ENCODE data around the gene NSD2. TPM values are rescaled to one million over a fixed set of nuclear protein-coding genes. Genes with fewer than 3 reads are reported as not detected.
"Not testable (repeated sequence)": the region's sequence is repeated elsewhere in the genome, so short reads cannot be mapped to it uniquely, and the experiment has no call there.

The NSD2 gene
- total and polyA plus RNA-seq, 4 donors: 59.0 to 102 (median 84.1) TPM

- H3K36me3 ChIP-seq (ENCODE audit: control insufficient read depth, insufficient read depth, low read length): peaks cover 8% of the 10 kb centered on the region
- peaks cover 9% of the 10 kb centered on the region for H3K9me3 ChIP-seq (ENCODE audit: control insufficient read depth, insufficient read depth, low read length)
- no peak for DNase-seq (ENCODE audit: low read depth in 4 of 6, low spot score in 6 of 6)
- H3K4me1 ChIP-seq (ENCODE audit: control insufficient read depth, insufficient read depth, low read length): no peaks in the 10 kb centered on the region
- H3K27me3 ChIP-seq (ENCODE audit: control insufficient read depth, insufficient read depth, low read length): no peaks in the 10 kb centered on the region
- WGBS (ENCODE audit: insufficient coverage): 87% methylated on average over 4 of the region's 7 CpGs
- H3K4me3 ChIP-seq (ENCODE audit: low read depth, low read length): no peak overlapping the region
- H3K27ac ChIP-seq (ENCODE audit: low read depth, low read length): no peak overlapping the region
Observed at GRCh38 chr4:1998296-1998695, 127.1 kb downstream of the NSD2 start.

DNA sequence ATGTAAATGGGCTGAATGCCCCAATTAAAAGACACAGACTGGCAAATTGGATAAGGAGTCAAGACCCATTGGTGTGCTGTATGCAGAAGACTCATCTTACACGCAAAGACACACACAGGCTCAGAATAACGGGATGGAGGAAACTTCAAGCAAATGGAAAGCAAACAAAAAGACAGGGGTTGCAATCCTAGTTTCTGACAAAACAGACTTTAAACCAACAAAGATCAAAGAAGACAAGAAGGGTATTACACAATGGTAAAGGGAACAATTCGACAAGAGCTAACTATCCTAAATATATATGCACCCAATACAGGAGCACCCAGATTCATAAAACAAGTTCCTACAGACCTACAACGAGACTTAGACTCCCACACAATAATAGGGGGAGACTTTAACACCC lies 128.1 kb downstream of the NSD2 start:
- WGBS (ENCODE audit: insufficient coverage): 94% methylated on average over 2 of the region's 4 CpGs
- not testable (repeated sequence) for DNase-seq (ENCODE audit: low read depth in 4 of 6, low spot score in 6 of 6); H3K27me3 ChIP-seq (ENCODE audit: control insufficient read depth, insufficient read depth, low read length); H3K27ac ChIP-seq (ENCODE audit: low read depth, low read length); H3K9me3 ChIP-seq (ENCODE audit: control insufficient read depth, insufficient read depth, low read length); H3K4me3 ChIP-seq (ENCODE audit: low read depth, low read length); H3K4me1 ChIP-seq (ENCODE audit: control insufficient read depth, insufficient read depth, low read length); H3K36me3 ChIP-seq (ENCODE audit: control insufficient read depth, insufficient read depth, low read length)

GRCh38 chr4:2003361-2003760 lies 132.2 kb downstream of the NSD2 start:
- no CpG with 5 or more reads among the region's 2 CpGs for WGBS (ENCODE audit: insufficient coverage)
- not testable (repeated sequence) for H3K9me3 ChIP-seq (ENCODE audit: control insufficient read depth, insufficient read depth, low read length); H3K27ac ChIP-seq (ENCODE audit: low read depth, low read length); H3K4me3 ChIP-seq (ENCODE audit: low read depth, low read length); H3K27me3 ChIP-seq (ENCODE audit: control insufficient read depth, insufficient read depth, low read length); DNase-seq (ENCODE audit: low read depth in 4 of 6, low spot score in 6 of 6)
- peaks cover 14% of the 10 kb centered on the region for H3K36me3 ChIP-seq (ENCODE audit: control insufficient read depth, insufficient read depth, low read length)
- H3K4me1 ChIP-seq (ENCODE audit: control insufficient read depth, insufficient read depth, low read length): peaks cover 11% of the 10 kb centered on the region

GRCh38 chr4:2006367-2006766 lies 135.2 kb downstream of the NSD2 start:
- WGBS (ENCODE audit: insufficient coverage): 93% methylated on average over 3 of the region's 7 CpGs
- no peaks in the 10 kb centered on the region for H3K9me3 ChIP-seq (ENCODE audit: control insufficient read depth, insufficient read depth, low read length)
- H3K27me3 ChIP-seq (ENCODE audit: control insufficient read depth, insufficient read depth, low read length): no peaks in the 10 kb centered on the region
- no peak overlapping the region for H3K27ac ChIP-seq (ENCODE audit: low read depth, low read length)
- peaks cover 22% of the 10 kb centered on the region for H3K4me1 ChIP-seq (ENCODE audit: control insufficient read depth, insufficient read depth, low read length)
- no peak overlapping the region for H3K4me3 ChIP-seq (ENCODE audit: low read depth, low read length)
- peaks cover 14% of the 10 kb centered on the region for H3K36me3 ChIP-seq (ENCODE audit: control insufficient read depth, insufficient read depth, low read length)
- no peak for DNase-seq (ENCODE audit: low read depth in 4 of 6, low spot score in 6 of 6)

GRCh38 chr4:2006956-2007653 lies 135.9 kb downstream of the NSD2 start:
- peak overlapping the region; percentile 90 for H3K4me3 ChIP-seq (ENCODE audit: low read depth, low read length)
- no peaks in the 10 kb centered on the region for H3K27me3 ChIP-seq (ENCODE audit: control insufficient read depth, insufficient read depth, low read length)
- no peak overlapping the region for H3K27ac ChIP-seq (ENCODE audit: low read depth, low read length)
- no peaks in the 10 kb centered on the region for H3K9me3 ChIP-seq (ENCODE audit: control insufficient read depth, insufficient read depth, low read length)
- H3K36me3 ChIP-seq (ENCODE audit: control insufficient read depth, insufficient read depth, low read length): peaks cover 14% of the 10 kb centered on the region
- WGBS (ENCODE audit: insufficient coverage): 88% methylated on average over 10 of the region's 15 CpGs
- no peak for DNase-seq (ENCODE audit: low read depth in 4 of 6, low spot score in 6 of 6)
- H3K4me1 ChIP-seq (ENCODE audit: control insufficient read depth, insufficient read depth, low read length): peaks cover 22% of the 10 kb centered on the region

DNA sequence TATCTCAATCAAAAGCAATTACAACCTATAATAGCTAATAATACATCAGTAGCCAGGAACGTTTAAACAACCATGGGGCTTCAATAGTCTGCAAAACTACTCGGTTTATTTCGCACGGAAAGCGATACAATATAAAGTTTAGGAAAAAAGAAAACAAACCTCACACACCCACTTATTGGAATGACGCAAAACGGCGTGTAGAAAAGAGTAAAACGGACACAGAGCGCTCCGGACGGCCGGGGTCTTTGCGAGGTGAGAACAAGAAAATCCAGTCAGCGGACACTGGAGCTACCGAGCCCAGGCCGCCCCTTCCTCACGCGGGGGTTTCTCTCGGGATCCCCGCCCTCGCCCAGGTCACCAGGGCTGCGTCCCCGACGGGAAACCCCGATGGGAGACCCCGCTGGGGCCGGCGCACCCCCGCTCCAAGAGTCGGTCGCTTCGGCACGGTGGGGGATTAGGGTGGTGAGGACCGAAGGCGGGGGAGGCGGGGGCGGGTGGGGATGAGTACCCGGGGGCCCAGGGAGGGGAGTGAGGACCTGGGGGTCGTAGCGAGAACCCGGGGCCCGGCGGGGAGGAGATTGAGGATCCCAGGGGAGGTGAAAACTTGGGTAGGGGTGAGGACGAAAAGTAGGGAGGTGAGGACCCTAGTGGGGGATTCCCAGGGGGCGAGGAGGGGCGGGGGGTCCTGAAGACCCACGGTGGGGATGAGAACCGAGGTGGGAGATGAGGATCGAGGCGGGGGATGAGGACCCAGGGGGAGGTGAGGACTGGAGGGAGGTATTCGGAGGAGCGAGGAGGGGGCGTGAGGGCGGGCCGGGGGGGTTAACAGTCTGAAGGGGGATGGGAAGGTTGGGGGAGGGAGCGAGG lies 136.8 kb downstream of the NSD2 start:
- peak overlapping the region; percentile 90 for H3K4me3 ChIP-seq (ENCODE audit: low read depth, low read length)
- WGBS (ENCODE audit: insufficient coverage): under 1% methylated on average over 29 of the region's 57 CpGs

GRCh38 chr4:2008671-2008920 lies 137.4 kb downstream of the NSD2 start:
- Histone ChIP-seq H3K4me1 (ENCODE audit: control insufficient read depth, insufficient read depth, low read length) (peaks cover 22% of the 10 kb centered on the region), H3K4me3 (ENCODE audit: low read depth, low read length) (peak overlapping the region; percentile 90), H3K36me3 (ENCODE audit: control insufficient read depth, insufficient read depth, low read length) (peaks cover 16% of the 10 kb centered on the region), H3K27me3 (ENCODE audit: control insufficient read depth, insufficient read depth, low read length) (no peaks in the 10 kb centered on the region), H3K27ac (ENCODE audit: low read depth, low read length) (peak overlapping the region; percentile 92), H3K9me3 (ENCODE audit: control insufficient read depth, insufficient read depth, low read length) (no peaks in the 10 kb centered on the region)
- no peak for DNase-seq (ENCODE audit: low read depth in 4 of 6, low spot score in 6 of 6)
- 0% methylated on average over 27 of the region's 27 CpGs for WGBS (ENCODE audit: insufficient coverage)

More for the DNA sequence above, 136.8 kb downstream of the NSD2 start:
- Histone ChIP-seq H3K36me3 (ENCODE audit: control insufficient read depth, insufficient read depth, low read length) (peaks cover 14% of the 10 kb centered on the region), H3K27me3 (ENCODE audit: control insufficient read depth, insufficient read depth, low read length) (no peaks in the 10 kb centered on the region), H3K27ac (ENCODE audit: low read depth, low read length) (no peak overlapping the region), H3K4me1 (ENCODE audit: control insufficient read depth, insufficient read depth, low read length) (peaks cover 22% of the 10 kb centered on the region), H3K9me3 (ENCODE audit: control insufficient read depth, insufficient read depth, low read length) (no peaks in the 10 kb centered on the region)
- DNase-seq (ENCODE audit: low read depth in 4 of 6, low spot score in 6 of 6): peak in 1 of 6 donors; percentile 32

- Histone ChIP-seq H3K27ac (ENCODE audit: low read depth, low read length) (peak within 1 kb of the TSS; percentile 92), H3K27me3 (ENCODE audit: control insufficient read depth, insufficient read depth, low read length) (no peaks in the 10 kb centered on the region), H3K36me3 (ENCODE audit: control insufficient read depth, insufficient read depth, low read length) (peaks cover 15% of the 10 kb centered on the region), H3K4me3 (ENCODE audit: low read depth, low read length) (peak within 1 kb of the TSS; percentile 90), H3K9me3 (ENCODE audit: control insufficient read depth, insufficient read depth, low read length) (no peaks in the 10 kb centered on the region), H3K4me1 (ENCODE audit: control insufficient read depth, insufficient read depth, low read length) (peaks cover 22% of the 10 kb centered on the region)
- peak; percentile 92 to 99 (median 94) for DNase-seq (ENCODE audit: low read depth in 4 of 6, low spot score in 6 of 6)
- under 1% methylated on average over 95 of the region's 95 CpGs for WGBS (ENCODE audit: insufficient coverage)
Observed at GRCh38 chr4:2008921-2009650, 137.9 kb downstream of the NSD2 start, which contains the start of gene NELFA. NELFA (minus strand) TSS chr4:2008974; CDS start chr4:2008959, 15 bp downstream.

DNA sequence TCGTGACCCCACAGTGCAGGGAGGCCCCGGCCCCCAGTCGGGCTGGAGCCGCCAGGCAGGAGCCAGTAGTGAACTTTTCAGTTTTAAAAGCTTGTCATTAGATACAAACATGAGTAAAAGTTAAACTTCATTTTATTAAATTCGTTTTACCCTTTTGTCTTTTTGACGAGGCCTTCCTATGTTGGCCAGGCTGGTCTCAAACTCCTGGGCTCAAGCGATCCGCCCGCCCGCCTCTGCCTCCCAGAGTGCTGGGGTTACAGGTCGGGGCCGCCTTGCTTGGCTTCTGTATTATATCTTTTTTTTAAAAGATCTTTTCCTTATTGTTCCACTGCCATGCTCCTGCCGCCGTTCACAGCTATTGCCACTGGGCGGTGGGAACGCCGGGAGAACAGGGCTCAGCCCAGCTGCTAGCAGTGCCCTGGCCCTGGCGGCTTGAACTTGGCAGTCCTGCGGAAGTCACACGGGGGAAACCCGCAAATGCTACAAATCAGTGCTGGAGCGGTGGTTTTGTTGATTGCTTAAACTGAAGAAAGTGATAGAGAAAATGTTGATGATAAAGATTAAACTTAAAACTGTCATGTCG lies 138.5 kb downstream of the NSD2 start:
- Histone ChIP-seq H3K27ac (ENCODE audit: low read depth, low read length) (peak overlapping the region; percentile 92), H3K27me3 (ENCODE audit: control insufficient read depth, insufficient read depth, low read length) (no peaks in the 10 kb centered on the region), H3K9me3 (ENCODE audit: control insufficient read depth, insufficient read depth, low read length) (no peaks in the 10 kb centered on the region), H3K4me1 (ENCODE audit: control insufficient read depth, insufficient read depth, low read length) (peaks cover 22% of the 10 kb centered on the region), H3K4me3 (ENCODE audit: low read depth, low read length) (peak overlapping the region; percentile 90), H3K36me3 (ENCODE audit: control insufficient read depth, insufficient read depth, low read length) (peaks cover 8% of the 10 kb centered on the region)
- 2% methylated on average over 19 of the region's 23 CpGs for WGBS (ENCODE audit: insufficient coverage)
- DNase-seq (ENCODE audit: low read depth in 4 of 6, low spot score in 6 of 6): peak in 3 of 6 donors; percentile 13 to 69 (median 65)
